Cardiac muscle cell (in vitro differentiated cells and primary cell): ENCODE data around the gene STXBP5. TPM values are rescaled to one million over a fixed set of nuclear protein-coding genes. Genes with fewer than 3 reads are reported as not detected.
A peak's percentile ranks its signal among the peaks of the same experiment; 100 is the strongest.

ENCODE experiments used
- DNase-seq, 2 donors: peaks; one replicate each; pipeline versions ENCODE4 v3.0.0 to v3.0.0-alpha.2; 2010 to 2017; ENCODE audit warnings: low read depth in 1 of 2, low spot score in 1 of 2
- H3K27ac ChIP-seq: fragments of 200-600 bp; sonication (generic); 2 replicates; pipeline ENCODE4 v1.5.1; 2016
- H3K27me3 ChIP-seq: fragments of 200-600 bp; sonication (generic); 2 replicates; pipeline ENCODE4 v1.6.0; 2016; ENCODE audit warnings: control low read depth
- H3K36me3 ChIP-seq: fragments of 200-600 bp; sonication (generic); 2 replicates; pipeline ENCODE4 v1.5.1; 2016; ENCODE audit warnings: control low read depth
- H3K4me1 ChIP-seq: fragments of 200-600 bp; sonication (generic); 2 replicates; pipeline ENCODE4 v1.8.1; 2017; ENCODE audit warnings: low read depth, mild to moderate bottlenecking, mixed run types
- H3K4me3 ChIP-seq: fragments of 200-600 bp; sonication (generic); 2 replicates; pipeline ENCODE4 v1.5.1; 2016; ENCODE audit warnings: mild to moderate bottlenecking
- H3K9me3 ChIP-seq: fragments of 200-600 bp; sonication (generic); 2 replicates; pipeline ENCODE4 v1.5.1; 2017; ENCODE audit warnings: low read depth, mild to moderate bottlenecking, control low read depth
- CTCF ChIP-seq: IDR thresholded peaks from 2 replicates; pipeline ENCODE4 v1.5.1; 2012; ENCODE audit warnings: low read depth, mild to moderate bottlenecking, low read length
- polyA plus RNA-seq: library from polyadenylated mRNA; unstranded; fragments of >200 nt; fragmentation: Nextera tagmentation; extraction: Ambion mirVana; gene quantifications from 2 replicates; pipeline ENCODE4 v1.2.1, GENCODE V29; 2016
- total RNA-seq: library from RNA; depleted of rRNA; stranded (reverse); fragments of >200 nt; gene quantifications from 2 replicates; pipeline ENCODE4 v1.2.3, GENCODE V29; 2016

STXBP5 gene
- total and polyA plus RNA-seq, 2 experiments from 2014 or later, result 2.9 to 5.3 TPM

GRCh38 chr6:147274776-147275175 is 70.6 kb downstream of the STXBP5 start:
- no peak for TF ChIP-seq CTCF
- Histone ChIP-seq H3K27me3 (no peaks in the 10 kb centered on the region), H3K36me3 (peaks cover 16% of the 10 kb centered on the region), H3K4me1 (no peaks in the 10 kb centered on the region), H3K4me3 (no peak overlapping the region), H3K9me3 (no peaks in the 10 kb centered on the region), H3K27ac (no peak overlapping the region)
- DNase-seq, result no peak

GRCh38 chr6:147278891-147279290 is 74.7 kb downstream of the STXBP5 start:
- H3K4me1 ChIP-seq, result no peaks in the 10 kb centered on the region
- peaks cover 16% of the 10 kb centered on the region for H3K36me3 ChIP-seq
- no peak overlapping the region for H3K4me3 ChIP-seq
- DNase-seq, result no peak
- no peaks in the 10 kb centered on the region for H3K27me3 ChIP-seq
- H3K27ac ChIP-seq, result no peak overlapping the region
- H3K9me3 ChIP-seq, result no peaks in the 10 kb centered on the region
- TF ChIP-seq CTCF, result no peak

- no peaks in the 10 kb centered on the region for H3K27me3 ChIP-seq
- DNase-seq, result peak in 1 of 2 donors; percentile 85
- peaks cover 16% of the 10 kb centered on the region for H3K36me3 ChIP-seq
- H3K4me3 ChIP-seq, result no peak overlapping the region
- H3K27ac ChIP-seq, result no peak overlapping the region
- no peak for TF ChIP-seq CTCF
- no peaks in the 10 kb centered on the region for H3K4me1 ChIP-seq
- no peaks in the 10 kb centered on the region for H3K9me3 ChIP-seq
Observed at GRCh38 chr6:147279427-147279826, 75.2 kb downstream of the STXBP5 start.

GRCh38 chr6:147281895-147282565 is 77.8 kb downstream of the STXBP5 start:
- no peaks in the 10 kb centered on the region for H3K27me3 ChIP-seq
- no peaks in the 10 kb centered on the region for H3K4me1 ChIP-seq
- H3K27ac ChIP-seq, result no peak overlapping the region
- TF ChIP-seq CTCF, result no peak
- H3K36me3 ChIP-seq, result peaks cover 16% of the 10 kb centered on the region
- DNase-seq, result no peak
- H3K4me3 ChIP-seq, result no peak overlapping the region
- H3K9me3 ChIP-seq, result no peaks in the 10 kb centered on the region

- H3K36me3 ChIP-seq, result peaks cover 16% of the 10 kb centered on the region
- H3K9me3 ChIP-seq, result no peaks in the 10 kb centered on the region
- H3K4me3 ChIP-seq, result no peak overlapping the region
- no peak for DNase-seq
- H3K27ac ChIP-seq, result no peak overlapping the region
- TF ChIP-seq CTCF, result no peak
- H3K4me1 ChIP-seq, result no peaks in the 10 kb centered on the region
- no peaks in the 10 kb centered on the region for H3K27me3 ChIP-seq
Observed at GRCh38 chr6:147282566-147282959, 78.3 kb downstream of the STXBP5 start.
